K562 (cell line): ENCODE measurements around the gene UIMC1. TPM values are rescaled to one million over a fixed set of nuclear protein-coding genes. Genes with fewer than 3 reads are reported as not detected.

Experiments
- ATAC-seq: fragments of 200-7000 bp; cut with Tn5 transposase; 3 replicates; pipeline ENCODE4 v1.9.1; 2020; ENCODE audit warnings: moderate library complexity
- BruUV-seq: library from RNA; stranded (reverse); fragments of 400-500 nt; replicated peaks from 2 replicates; lab custom pipeline; 2021; lab: Mats Ljungman, UMichigan
- CTCF ChIA-PET: fragments of 300-600 bp; formaldehyde crosslinking; extraction: SDS; loops from one replicate; lab custom pipeline; 2021; ENCODE audit warnings: low intra/inter-chr PET ratio; lab: Yijun Ruan, JAX
- POLR2A ChIA-PET: fragments of 300-600, 350-650 bp; sonication (Branson Sonifier 250); formaldehyde crosslinking; extraction: SDS; loops from one replicate; lab custom pipeline; 2021; ENCODE audit warnings: antibody characterized with exemption, inconsistent platforms; lab: Yijun Ruan, JAX
- DNase-seq, 4 experiments: peaks; one replicate each; pipeline versions ENCODE4 v3.0.0 to v3.0.0-alpha.2; 2011 to 2018; ENCODE audit warnings: low spot score in 3 of 4, mixed read lengths in 3 of 4; ENCODE audit errors: extremely low read depth in 1 of 4
- FAIRE-seq: peaks from 2 replicates; lab custom pipeline; 2011; peaks lifted over from hg19 to GRCh38; lab: Jason Lieb, UNC
- H2AFZ ChIP-seq: 2 replicates; pipeline ENCODE4 v1.6.0; 2011; ENCODE audit warnings: low read depth, low read length, control low read depth, inconsistent platforms
- H3K27ac ChIP-seq: fragments of 200-600 bp; 3 replicates; pipeline ENCODE4 v1.8.0; 2011; ENCODE audit warnings: low read depth, mild to moderate bottlenecking, control low read depth, inconsistent platforms, low read length, moderate library complexity, mixed read lengths; ENCODE audit errors: extremely low read depth
- H3K27me3 ChIP-seq, 2 experiments: fragments of 300-600 bp in 1 of 2; 2 replicates in 1 of 2; 3 replicates in 1 of 2; pipeline versions ENCODE4 v1.6.0 to v1.8.0; 2011; ENCODE audit warnings: inconsistent platforms in 2 of 2, low read length in 2 of 2, mild to moderate bottlenecking in 1 of 2, mixed read lengths in 1 of 2, moderate library complexity in 1 of 2; ENCODE audit not compliant: control insufficient read depth in 2 of 2, insufficient read depth in 2 of 2
- H3K36me3 ChIP-seq: fragments of 300-600 bp; 3 replicates; pipeline ENCODE4 v1.8.0; 2011; ENCODE audit warnings: mild to moderate bottlenecking, low read length, inconsistent platforms; ENCODE audit not compliant: control insufficient read depth, insufficient read depth
- H3K4me1 ChIP-seq, 2 experiments: fragments of 200-600 bp in 1 of 2; replicated peaks in 1 of 2; 2 replicates in 1 of 2; 3 replicates in 1 of 2; pipeline versions ENCODE4 v1.5.1 to v1.8.0; 2011; ENCODE audit warnings: inconsistent platforms in 2 of 2, low read length in 2 of 2, mild to moderate bottlenecking in 1 of 2, mixed read lengths in 1 of 2, moderate library complexity in 1 of 2; ENCODE audit not compliant: control insufficient read depth in 2 of 2, insufficient read depth in 2 of 2
- H3K4me2 ChIP-seq: 2 replicates; pipeline ENCODE4 v1.6.1; 2011; ENCODE audit warnings: low read length, control low read depth, inconsistent platforms, mixed read lengths; ENCODE audit not compliant: insufficient read depth
- H3K4me3 ChIP-seq: fragments of 200-600 bp; sonication (generic), shearing (Covaris generic); 2 replicates; pipeline ENCODE4 v1.5.1; 2016; ENCODE audit warnings: control low read depth, inconsistent platforms
- H3K79me2 ChIP-seq: fragments of 200-600 bp; 3 replicates; pipeline ENCODE4 v1.8.0; 2011; ENCODE audit warnings: low read length, inconsistent platforms; ENCODE audit not compliant: control insufficient read depth, insufficient read depth
- H3K9ac ChIP-seq, 2 experiments: 2 replicates each; pipeline versions ENCODE4 v1.6.0 to v1.6.1; 2011; ENCODE audit warnings: low read depth in 2 of 2, low read length in 2 of 2, control low read depth in 1 of 2, inconsistent platforms in 1 of 2, mild to moderate bottlenecking in 1 of 2, mixed read lengths in 1 of 2; ENCODE audit not compliant: insufficient read depth in 1 of 2
- H3K9me1 ChIP-seq: one replicate; pipeline ENCODE4 v1.6.0; 2011; ENCODE audit warnings: inconsistent platforms, mild to moderate bottlenecking, low read length, moderate library complexity; ENCODE audit not compliant: control insufficient read depth, insufficient read depth
- H3K9me3 ChIP-seq: replicated peaks from 2 replicates; pipeline ENCODE4 v1.5.1; 2011; ENCODE audit warnings: low read depth, low read length, inconsistent platforms; ENCODE audit not compliant: control insufficient read depth, insufficient read depth
- H4K20me1 ChIP-seq: replicated peaks from 2 replicates; pipeline ENCODE4 v1.6.1; 2011; ENCODE audit warnings: low read length, inconsistent platforms, mixed read lengths; ENCODE audit not compliant: control insufficient read depth, insufficient read depth
- BHLHE40 ChIP-seq: IDR thresholded peaks from 2 replicates; pipeline ENCODE4 v1.6.1; 2011; ENCODE audit warnings: low read length, improper control_type of control experiment
- KLF13 ChIP-seq: fragments of 450-650 bp; IDR thresholded peaks from 2 replicates; pipeline ENCODE4 v1.6.1; 2016; ENCODE audit warnings: missing genetic modification characterization, low read depth, mild to moderate bottlenecking, missing compliant biosample characterization, moderate library complexity, borderline replicate concordance
- MAFK ChIP-seq: IDR thresholded peaks from 2 replicates; pipeline ENCODE4 v1.6.1; 2011; ENCODE audit warnings: low read length, improper control_type of control experiment
- POLR2A ChIP-seq: fragments of 450-650 bp; conservative IDR thresholded peaks from 2 replicates; pipeline ENCODE4 v1.6.1; 2016
- POLR2G ChIP-seq: fragments of 200-400 bp; formaldehyde crosslinking; IDR thresholded peaks from 2 replicates; pipeline ENCODE4 v1.6.1; 2017; ENCODE audit warnings: low read depth, mild to moderate bottlenecking, antibody characterized with exemption, low read length, moderate library complexity
- SUPT5H ChIP-seq: fragments of 450-650 bp; IDR thresholded peaks from 2 replicates; pipeline ENCODE4 v1.6.1; 2016
- TAL1 ChIP-seq: fragments of 450-650 bp; IDR thresholded peaks from 2 replicates; pipeline ENCODE4 v1.6.1; 2016; ENCODE audit warnings: mild to moderate bottlenecking
- TARDBP ChIP-seq: fragments of 450-650 bp; IDR thresholded peaks from 2 replicates; pipeline ENCODE4 v1.6.1; 2016
- TCF15 ChIP-seq: fragments of 250-450 bp; sonication (Bioruptor Pico); IDR thresholded peaks from 2 replicates; pipeline ENCODE4 v1.8.0; 2022; ENCODE audit warnings: moderate library complexity, mild to moderate bottlenecking, inconsistent platforms
- TRIM25 ChIP-seq: fragments of 450-650 bp; IDR thresholded peaks from 2 replicates; pipeline ENCODE4 v1.7.0; 2016; ENCODE audit warnings: borderline replicate concordance
- ZSCAN29 ChIP-seq: fragments of 450-650 bp; IDR thresholded peaks from 2 replicates; pipeline ENCODE4 v1.6.1; 2017
- WGBS: fragments of 100-300 bp; shearing (Covaris generic); methylation state at CpG from one replicate; pipeline ENCODE4 v1.1.6; 2016; ENCODE audit warnings: low coverage, mixed read lengths; ENCODE audit not compliant: insufficient coverage; ENCODE audit errors: missing lambda C conversion rate; 5-methylcytosine and 5-hydroxymethylcytosine counted together
- in situ Hi-C: fragments of 300-500 bp; cut with MboI; formaldehyde crosslinking; loops from 4 replicates; pipeline ENCODE4 v1.15.0; 2018; ENCODE audit warnings: inconsistent platforms, mixed read lengths
- intact Hi-C: fragments of 100-400 bp; cut with micrococcal nuclease; formaldehyde crosslinking; loops from 2 replicates; pipeline ENCODE4 v1.14.2; 2022
- polyA plus RNA-seq, 8 experiments: library from polyadenylated mRNA; depleted of rRNA in 4 of 8; stranded (reverse) in 5 of 8; unstranded in 3 of 8; fragments of >200 nt; fragmentation: Nextera tagmentation in 2 of 8; fragmentation: Illumina TruSeq in 1 of 8; extraction: Ambion mirVana in 2 of 8; extraction: Trizol in 1 of 8; gene quantifications; 2 replicates each; pipeline versions ENCODE4 v1.2.1 to v1.2.3, GENCODE V29; 2011 to 2014; ENCODE audit warnings: inconsistent platforms in 1 of 8, missing spikeins in 1 of 8
- total RNA-seq, 7 experiments: library from RNA; depleted of rRNA in 6 of 7; stranded (reverse); fragments of >200 nt in 6 of 7; fragmentation: Illumina TruSeq in 2 of 7; extraction: Trizol in 2 of 7; gene quantifications; 2 replicates each; pipeline versions ENCODE4 v1.2.1 to v1.2.3, GENCODE V29; 2011 to 2021; ENCODE audit warnings: low replicate concordance in 1 of 7

Gene UIMC1
- total and polyA plus RNA-seq, 9 of the 15 experiments (the other 6 are each of a cell fraction or from before 2014, with no cell fraction given) = 14.9 to 51.7 (median 36.8) TPM

- no peak for TF ChIP-seq TAL1
- TF ChIP-seq BHLHE40 = no peak
- no peak for TF ChIP-seq MAFK
These were observed 105.1 kb downstream of the UIMC1 start (continued) for GRCh38 chr5:176901260-176902101.

GRCh38 chr5:176900780-176901204 is 105.8 kb downstream of the UIMC1 start:
- H3K9ac ChIP-seq = no peak overlapping the region
- BruUV-seq = no TSS peak
- no peak overlapping the region for H3K27ac ChIP-seq
- H3K79me2 ChIP-seq = no peaks in the 10 kb centered on the region
- FAIRE-seq (no peak), DNase-seq (no peak), ATAC-seq (no peak)
- CTCF ChIA-PET = no interaction called here
- H3K9me1 ChIP-seq = no peaks in the 10 kb centered on the region
- in situ Hi-C loops (no loop called here), intact Hi-C loops (no loop called here)
- peaks cover 2 to 7% of the 10 kb centered on the region in 2 experiments; a peak in 2 of 5 replicates for H3K27me3 ChIP-seq
- TF ChIP-seq ZSCAN29 (no peak), POLR2A (peak; percentile 52), KLF13 (tag) (no peak), TARDBP (no peak), SUPT5H (peak; percentile 47; the same call in 1 of the 2 replicates), POLR2G (0 out of 2 replicates have a peak, but pooled peaks have one; percentile 38), TRIM25 (no peak), TCF15 (no peak)
- 56% methylated on average over 7 of the region's 7 CpGs for WGBS
- POLR2A ChIA-PET = interaction anchor here (0.5 to 2.6 kb wide), 3 partner anchors 10 to 221 kb away, joined by 3 to 28 read pairs (median 3); no protein-coding TSS in a partner anchor
- H3K4me2 ChIP-seq = no peak overlapping the region
- no peaks in the 10 kb centered on the region for H4K20me1 ChIP-seq
- H3K4me3 ChIP-seq = no peak overlapping the region
- H2AFZ ChIP-seq = no peak overlapping the region
- H3K9me3 ChIP-seq = no peaks in the 10 kb centered on the region
- no peaks in the 10 kb centered on the region for H3K4me1 ChIP-seq
- H3K36me3 ChIP-seq = peaks cover 39% of the 10 kb centered on the region
